Ectodermal cell (in vitro differentiated cells): ENCODE data around the gene ERICH6B.

Experiments used
- H3K27ac ChIP-seq: 2 replicates; pipeline ENCODE4 v1.7.0; 2013; ENCODE audit warnings: mild to moderate bottlenecking, low read depth, low read length; ENCODE audit not compliant: insufficient read depth, poor library complexity, severe bottlenecking
- H3K27me3 ChIP-seq: 2 replicates; pipeline ENCODE4 v1.7.0; 2013; ENCODE audit warnings: mild to moderate bottlenecking, low read length; ENCODE audit not compliant: insufficient read depth, control insufficient read depth, poor library complexity, severe bottlenecking
- H3K36me3 ChIP-seq: one replicate; pipeline ENCODE4 v1.7.0; 2013; ENCODE audit warnings: low read length; ENCODE audit not compliant: control insufficient read depth, insufficient read depth
- H3K4me1 ChIP-seq: one replicate; pipeline ENCODE4 v1.7.0; 2013; ENCODE audit warnings: low read length; ENCODE audit not compliant: control insufficient read depth, insufficient read depth
- H3K4me3 ChIP-seq: 2 replicates; pipeline ENCODE4 v1.7.0; 2013; ENCODE audit warnings: low read depth, low read length, control low read depth; ENCODE audit not compliant: insufficient read depth
- H3K9me3 ChIP-seq: 2 replicates; pipeline ENCODE4 v1.7.0; 2013; ENCODE audit warnings: mild to moderate bottlenecking, low read length, moderate library complexity; ENCODE audit not compliant: control insufficient read depth
- WGBS, 2 experiments: methylation state at CpG; one replicate each; pipeline ENCODE4 v1.1.7; 2013; ENCODE audit warnings: missing lambda C conversion rate in 2 of 2; 5-methylcytosine and 5-hydroxymethylcytosine counted together

ERICH6B gene

GRCh38 chr13:45602183-45603170, 13.1 kb downstream of the ERICH6B start:
- H3K4me1 ChIP-seq: no peaks in the 10 kb centered on the region
- no peaks in the 10 kb centered on the region for H3K9me3 ChIP-seq
- no peaks in the 10 kb centered on the region for H3K36me3 ChIP-seq
- WGBS, 2 experiments: 89 to 94% methylated on average over 4 of the region's 4 CpGs
- no peak overlapping the region for H3K27ac ChIP-seq
- H3K4me3 ChIP-seq: no peak overlapping the region
- H3K27me3 ChIP-seq: no peaks in the 10 kb centered on the region

- H3K4me1 ChIP-seq: no peaks in the 10 kb centered on the region
- H3K27ac ChIP-seq: no peak overlapping the region
- WGBS, 2 experiments: 85 to 100% methylated on average over 2 of the region's 2 CpGs
- H3K9me3 ChIP-seq: no peaks in the 10 kb centered on the region
- peaks cover 3% of the 10 kb centered on the region for H3K27me3 ChIP-seq
- H3K4me3 ChIP-seq: no peak overlapping the region
- H3K36me3 ChIP-seq: no peaks in the 10 kb centered on the region
Observed at GRCh38 chr13:45601680-45602079, 13.9 kb downstream of the ERICH6B start.

- Histone ChIP-seq H3K27me3 (peaks cover 9% of the 10 kb centered on the region), H3K27ac (no peak overlapping the region), H3K9me3 (no peaks in the 10 kb centered on the region), H3K4me3 (no peak overlapping the region), H3K36me3 (no peaks in the 10 kb centered on the region), H3K4me1 (no peaks in the 10 kb centered on the region)
- 91 to 94% methylated on average over 4 of the region's 4 CpGs for WGBS, 2 experiments
Observed at GRCh38 chr13:45598597-45598996, 16.9 kb downstream of the ERICH6B start.

GRCh38 chr13:45596800-45597475, 18.6 kb downstream of the ERICH6B start:
- Histone ChIP-seq H3K27me3 (peaks cover 9% of the 10 kb centered on the region), H3K4me3 (no peak overlapping the region), H3K36me3 (no peaks in the 10 kb centered on the region), H3K4me1 (no peaks in the 10 kb centered on the region), H3K9me3 (no peaks in the 10 kb centered on the region), H3K27ac (no peak overlapping the region)
- 80 to 83% methylated on average over 2 of the region's 2 CpGs for WGBS, 2 experiments

GRCh38 chr13:45595965-45596364, 19.6 kb downstream of the ERICH6B start:
- WGBS, 2 experiments: 38 to 40% methylated on average over 1 of the region's 2 CpGs
- H3K27ac ChIP-seq: no peak overlapping the region

GRCh38 chr13:45594764-45595163, 20.8 kb downstream of the ERICH6B start:
- H3K4me1 ChIP-seq: no peaks in the 10 kb centered on the region
- peaks cover 9% of the 10 kb centered on the region for H3K27me3 ChIP-seq
- no peak overlapping the region for H3K27ac ChIP-seq
- H3K9me3 ChIP-seq: no peaks in the 10 kb centered on the region
- no peak overlapping the region for H3K4me3 ChIP-seq
- 74 to 83% methylated on average over 3 of the region's 3 CpGs for WGBS, 2 experiments
- H3K36me3 ChIP-seq: no peaks in the 10 kb centered on the region

More at GRCh38 chr13:45595965-45596364, 19.6 kb downstream of the ERICH6B start:
- H3K36me3 ChIP-seq: no peaks in the 10 kb centered on the region
- no peak overlapping the region for H3K4me3 ChIP-seq
- H3K4me1 ChIP-seq: no peaks in the 10 kb centered on the region
- H3K27me3 ChIP-seq: peaks cover 9% of the 10 kb centered on the region
- H3K9me3 ChIP-seq: no peaks in the 10 kb centered on the region

GRCh38 chr13:45594227-45594626, 21.3 kb downstream of the ERICH6B start:
- peaks cover 9% of the 10 kb centered on the region for H3K27me3 ChIP-seq
- H3K36me3 ChIP-seq: no peaks in the 10 kb centered on the region
- H3K4me1 ChIP-seq: no peaks in the 10 kb centered on the region
- H3K9me3 ChIP-seq: no peaks in the 10 kb centered on the region
- WGBS, 2 experiments: 88 to 89% methylated on average over 1 to 2 of the region's 2 CpGs
- H3K27ac ChIP-seq: no peak overlapping the region
- no peak overlapping the region for H3K4me3 ChIP-seq

GRCh38 chr13:45592758-45593157, 22.8 kb downstream of the ERICH6B start:
- peaks cover 9% of the 10 kb centered on the region for H3K27me3 ChIP-seq
- H3K4me3 ChIP-seq: no peak overlapping the region
- H3K27ac ChIP-seq: no peak overlapping the region
- 89% methylated on average over 2 of the region's 2 CpGs for WGBS, 2 experiments
- H3K4me1 ChIP-seq: no peaks in the 10 kb centered on the region
- no peaks in the 10 kb centered on the region for H3K36me3 ChIP-seq
- H3K9me3 ChIP-seq: no peaks in the 10 kb centered on the region

GRCh38 chr13:45590066-45590465, 25.5 kb downstream of the ERICH6B start:
- H3K27me3 ChIP-seq: no peaks in the 10 kb centered on the region
- no peaks in the 10 kb centered on the region for H3K36me3 ChIP-seq
- H3K4me1 ChIP-seq: no peaks in the 10 kb centered on the region
- H3K27ac ChIP-seq: no peak overlapping the region
- 88% methylated on average over 4 of the region's 4 CpGs for WGBS, 2 experiments
- H3K9me3 ChIP-seq: no peaks in the 10 kb centered on the region
- H3K4me3 ChIP-seq: no peak overlapping the region

GRCh38 chr13:45587897-45588296, 27.6 kb downstream of the ERICH6B start:
- Histone ChIP-seq H3K4me3 (no peak overlapping the region), H3K4me1 (no peaks in the 10 kb centered on the region), H3K36me3 (no peaks in the 10 kb centered on the region)

More at GRCh38 chr13:45587897-45588296, 27.6 kb downstream of the ERICH6B start:
- Histone ChIP-seq H3K27me3 (no peaks in the 10 kb centered on the region), H3K27ac (no peak overlapping the region), H3K9me3 (no peaks in the 10 kb centered on the region)
- WGBS, 2 experiments: 96 to 100% methylated on average over 1 of the region's 1 CpG
